Subcutaneous adipose tissue (tissue), 4 donors: ENCODE results near the gene BTG1. TPM values are rescaled to one million over a fixed set of nuclear protein-coding genes. Genes with fewer than 3 reads are reported as not detected.

Experiments
- CTCF ChIP-seq: fragments of 450-650 bp; IDR thresholded peaks from one replicate; pipeline ENCODE4 v1.5.1; 2016; ENCODE audit warnings: low read depth, mild to moderate bottlenecking, control low read depth, antibody characterized with exemption, moderate library complexity
- total RNA-seq, 4 donors: library from RNA; depleted of rRNA; stranded (reverse); fragments of >200 nt; gene quantifications; one replicate each; pipeline ENCODE4 v1.1.0, GENCODE V29; 2016

Gene BTG1
- total RNA-seq, 4 donors from 2014 or later, result 109 to 173 (median 151) TPM

GRCh38 chr12:92151916-92152315, 6.3 kb upstream of the BTG1 start:
- no peak for TF ChIP-seq CTCF

GRCh38 chr12:92149563-92149962, 3.9 kb upstream of the BTG1 start:
- no peak for TF ChIP-seq CTCF

GRCh38 chr12:92147491-92147890, 1.8 kb upstream of the BTG1 start:
- no peak for TF ChIP-seq CTCF

- no peak for TF ChIP-seq CTCF
Observed at GRCh38 chr12:92146497-92147224, 1.0 kb upstream of the BTG1 start.

GRCh38 chr12:92145481-92145730, 240 bp downstream of the BTG1 start:
- no peak for TF ChIP-seq CTCF

- no peak for TF ChIP-seq CTCF
Observed at GRCh38 chr12:92144631-92145480, 790 bp downstream of the BTG1 start.

- TF ChIP-seq CTCF, result no peak
Observed at GRCh38 chr12:92143686-92144630, 1.7 kb downstream of the BTG1 start.
